Kidney (tissue), 14 donors: Measurements from ENCODE around the gene GABRB1. TPM values are rescaled to one million over a fixed set of nuclear protein-coding genes. Genes with fewer than 3 reads are reported as not detected.

ENCODE experiments used
- DNase-seq, 5 donors: peaks; one replicate each; pipeline ENCODE4 v3.0.0-alpha.2; 2013 to 2020
- FAIRE-seq: peaks from 2 replicates; lab custom pipeline; 2012; peaks lifted over from hg19 to GRCh38; lab: Jason Lieb, UNC
- H3K27ac ChIP-seq, 2 donors: one replicate each; pipeline ENCODE4 v1.7.0; 2013; ENCODE audit warnings: low read depth in 2 of 2, low read length in 2 of 2, inconsistent platforms in 1 of 2
- H3K27me3 ChIP-seq: one replicate; pipeline ENCODE4 v1.7.1; 2013; ENCODE audit warnings: low read length, inconsistent platforms; ENCODE audit not compliant: control insufficient read depth, insufficient read depth
- H3K36me3 ChIP-seq, 3 donors: one replicate each; pipeline versions ENCODE4 v1.7.0 to v1.7.1; 2013; ENCODE audit warnings: low read length in 3 of 3, control low read depth in 1 of 3, inconsistent platforms in 1 of 3; ENCODE audit not compliant: insufficient read depth in 3 of 3, control insufficient read depth in 2 of 3
- H3K4me1 ChIP-seq, 3 donors: one replicate each; pipeline versions ENCODE4 v1.7.0 to v1.7.1; 2013; ENCODE audit warnings: low read length in 3 of 3, inconsistent platforms in 1 of 3, low read depth in 1 of 3; ENCODE audit not compliant: control insufficient read depth in 2 of 3, insufficient read depth in 2 of 3
- H3K4me3 ChIP-seq, 3 donors: one replicate each; pipeline versions ENCODE4 v1.7.0 to v1.8.1; 2013; ENCODE audit warnings: low read length in 3 of 3, control low read depth in 1 of 3, inconsistent platforms in 1 of 3
- H3K9ac ChIP-seq, 3 donors: one replicate each; pipeline versions ENCODE4 v1.7.0 to v1.7.1; 2013; ENCODE audit warnings: low read length in 3 of 3, control low read depth in 1 of 3, inconsistent platforms in 1 of 3
- H3K9me3 ChIP-seq, 3 donors: one replicate each; pipeline versions ENCODE4 v1.7.0 to v1.7.1; 2013; ENCODE audit warnings: low read length in 3 of 3, control low read depth in 1 of 3, inconsistent platforms in 1 of 3; ENCODE audit not compliant: control insufficient read depth in 2 of 3, insufficient read depth in 1 of 3
- intact Hi-C: fragments of 100-400 bp; cut with DNase I; formaldehyde crosslinking; loops from one replicate; pipeline ENCODE4 v1.11.1; 2022
- polyA plus RNA-seq: library from polyadenylated mRNA; stranded (reverse); fragments of 350-450 nt; fragmentation: Illumina TruSeq; extraction: RNeasy Lipid Tissue Mini Kit (QIAGEN cat#74804); gene quantifications from one replicate; pipeline ENCODE4 v1.2.3, GENCODE V29; 2014; ENCODE audit warnings: low read depth, low replicate concordance; ENCODE audit not compliant: insufficient read depth
- total RNA-seq: library from RNA; stranded (reverse); fragmentation: NEBNext Ultra II Directional; extraction: Animal tissue kit (Norgen Biotek cat#: 25700); gene quantifications from one replicate; pipeline ENCODE4 v1.2.1, GENCODE V29; 2021
- TF ChIP-seq, protein P1 (sequence below): IDR thresholded peaks from 3 replicates; pipeline ENCODE4 v1.5.1; 2012; ENCODE audit warnings: mild to moderate bottlenecking, moderate library complexity, borderline replicate concordance; ENCODE audit not compliant: insufficient read depth; ENCODE audit errors: extremely low read depth
- donor health status: control.
- donor health status: control.
- donor health status: control.
- donor health status: control.
- donor health status: control.
- donor health status: DM: yes; HTN: yes; CAD: no.
- donor health status: Normal renal cell carcinoma (clear cell type).

GABRB1 gene
- total and polyA plus RNA-seq, 2 donors from 2014 or later = 0.79 to 0.82 TPM

DNA sequence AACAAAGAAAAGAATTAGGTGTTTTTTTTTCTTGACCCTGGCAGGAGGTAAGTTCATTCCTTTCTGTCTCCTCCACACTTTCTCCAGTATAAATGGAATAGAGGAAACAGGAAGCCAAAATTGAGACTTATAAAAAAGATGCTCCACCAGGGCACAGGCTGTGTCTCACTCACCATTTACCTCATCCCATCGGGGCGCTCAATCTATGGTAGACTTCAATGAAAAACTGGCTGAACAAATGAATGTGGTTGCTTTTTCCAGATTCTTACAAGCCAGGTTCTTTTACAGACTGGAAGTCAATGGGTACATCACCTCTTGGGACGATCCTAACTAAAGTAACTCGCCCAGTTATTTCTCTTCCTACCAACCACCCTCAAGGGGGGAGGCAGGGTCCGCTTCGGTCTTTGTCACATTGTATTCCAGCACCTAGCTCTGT lies 431.4 kb downstream of the GABRB1 start:
- no peaks in the 10 kb centered on the region for H3K27me3 ChIP-seq
- peak overlapping the region; percentile 84 to 89 for H3K27ac ChIP-seq
- peaks cover 0 to 3% (median 0%) of the 10 kb centered on the region in 3 donors for H3K36me3 ChIP-seq
- peaks cover 0 to 10% (median 0%) of the 10 kb centered on the region in 3 donors for H3K4me1 ChIP-seq
- intact Hi-C loops = no loop called here
- no peaks in the 10 kb centered on the region for H3K9me3 ChIP-seq
- TF ChIP-seq, protein P1, sequence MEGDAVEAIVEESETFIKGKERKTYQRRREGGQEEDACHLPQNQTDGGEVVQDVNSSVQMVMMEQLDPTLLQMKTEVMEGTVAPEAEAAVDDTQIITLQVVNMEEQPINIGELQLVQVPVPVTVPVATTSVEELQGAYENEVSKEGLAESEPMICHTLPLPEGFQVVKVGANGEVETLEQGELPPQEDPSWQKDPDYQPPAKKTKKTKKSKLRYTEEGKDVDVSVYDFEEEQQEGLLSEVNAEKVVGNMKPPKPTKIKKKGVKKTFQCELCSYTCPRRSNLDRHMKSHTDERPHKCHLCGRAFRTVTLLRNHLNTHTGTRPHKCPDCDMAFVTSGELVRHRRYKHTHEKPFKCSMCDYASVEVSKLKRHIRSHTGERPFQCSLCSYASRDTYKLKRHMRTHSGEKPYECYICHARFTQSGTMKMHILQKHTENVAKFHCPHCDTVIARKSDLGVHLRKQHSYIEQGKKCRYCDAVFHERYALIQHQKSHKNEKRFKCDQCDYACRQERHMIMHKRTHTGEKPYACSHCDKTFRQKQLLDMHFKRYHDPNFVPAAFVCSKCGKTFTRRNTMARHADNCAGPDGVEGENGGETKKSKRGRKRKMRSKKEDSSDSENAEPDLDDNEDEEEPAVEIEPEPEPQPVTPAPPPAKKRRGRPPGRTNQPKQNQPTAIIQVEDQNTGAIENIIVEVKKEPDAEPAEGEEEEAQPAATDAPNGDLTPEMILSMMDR = no peak
- DNase-seq (no peak), FAIRE-seq (no peak)
- peak overlapping the region; percentile 53 to 90 (median 57) for H3K9ac ChIP-seq
- H3K4me3 ChIP-seq = peak overlapping the region; percentile 72 to 93 (median 89)

DNA sequence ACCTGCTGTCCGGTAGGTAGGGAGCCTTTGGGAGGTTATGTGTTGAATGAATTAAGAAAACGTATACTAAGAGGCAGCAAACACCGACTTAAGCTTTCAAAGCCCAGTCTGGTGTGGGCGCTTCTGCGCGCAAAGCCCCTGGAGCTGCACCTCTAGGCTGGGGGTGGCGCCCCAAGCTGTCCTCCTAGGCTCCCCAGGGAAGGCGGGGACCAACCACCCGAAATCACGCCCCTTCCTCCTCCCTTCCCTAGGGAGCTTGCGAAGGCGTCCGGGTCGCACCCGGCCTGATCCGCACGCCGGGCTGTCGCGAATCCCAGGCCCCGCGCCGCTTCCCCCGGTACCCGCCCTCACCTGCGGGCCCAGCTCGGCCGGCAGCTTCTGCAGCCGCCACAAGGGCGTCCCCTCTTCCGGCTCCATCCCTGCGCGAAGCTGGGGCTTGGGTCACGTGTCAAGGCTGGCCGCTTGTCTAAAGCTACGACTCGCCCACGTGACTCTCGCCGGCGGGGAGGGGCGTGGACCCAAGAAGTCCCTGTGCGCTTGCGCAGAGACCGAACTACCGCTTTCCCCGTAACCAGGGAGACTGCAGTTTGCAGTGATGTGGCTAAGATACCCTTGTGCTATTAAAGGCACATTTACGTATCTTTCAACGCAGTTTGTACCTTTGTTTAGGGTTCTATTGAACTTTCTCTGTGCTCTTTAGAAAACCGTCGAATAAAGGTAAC lies 432.0 kb downstream of the GABRB1 start, which contains the start of gene COMMD8:
Gene COMMD8, minus strand, starts transcription at position 468 of the 722 bp plus-strand sequence. Its CDS starts 51 bp downstream, at position 417.
- peak; percentile 68 for FAIRE-seq
- Histone ChIP-seq H3K27me3 (no peaks in the 10 kb centered on the region), H3K9ac (peak within 1 kb of the TSS; percentile 53 to 93 (median 90)), H3K4me3 (peak within 1 kb of the TSS; percentile 72 to 93 (median 89)), H3K36me3 (peaks cover 0 to 3% (median 0%) of the 10 kb centered on the region in 3 donors), H3K27ac (peak within 1 kb of the TSS; percentile 84 to 89), H3K4me1 (peaks cover 0 to 10% (median 0%) of the 10 kb centered on the region in 3 donors), H3K9me3 (no peaks in the 10 kb centered on the region)
- TF ChIP-seq, protein P1 = peak; percentile 18
- DNase-seq = peak; percentile 97 to 99 (median 98)
- intact Hi-C loops = no loop called here

DNA sequence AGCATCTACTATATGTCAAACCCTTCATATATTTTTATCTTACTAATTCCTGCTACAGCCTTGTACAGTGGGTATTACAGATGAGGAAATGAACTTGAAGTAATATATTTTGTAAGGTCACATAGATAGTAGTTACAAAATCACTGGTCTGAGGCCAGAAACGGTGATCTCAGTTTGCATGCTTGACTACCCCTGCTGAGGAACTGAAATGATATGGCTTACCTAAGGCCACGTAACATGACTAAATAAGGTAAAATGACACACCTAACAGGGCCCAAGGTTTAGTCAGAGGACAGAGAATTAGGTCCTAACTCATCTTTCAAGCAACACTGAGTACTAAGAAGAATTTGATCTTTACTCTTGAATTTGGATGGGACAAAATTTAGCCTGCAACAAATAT lies 433.6 kb downstream of the GABRB1 start:
- Histone ChIP-seq H3K9me3 (no peaks in the 10 kb centered on the region), H3K27ac (no peak overlapping the region), H3K9ac (no peak overlapping the region), H3K27me3 (no peaks in the 10 kb centered on the region), H3K36me3 (no peaks in the 10 kb centered on the region), H3K4me3 (no peak overlapping the region), H3K4me1 (peaks cover 0 to 10% (median 0%) of the 10 kb centered on the region in 3 donors)
- DNase-seq (no peak), FAIRE-seq (no peak)
- TF ChIP-seq, protein P1 = no peak
- intact Hi-C loops = no loop called here
